Muscle layer of duodenum (tissue), 2 donors: ENCODE data around the gene NCR3LG1.
"Not testable (repeated sequence)": the region's sequence is repeated elsewhere in the genome, so short reads cannot be mapped to it uniquely, and the experiment has no call there.

Experiments used
- H3K27ac ChIP-seq: one replicate; pipeline ENCODE4 v1.7.0; 2013; ENCODE audit warnings: mild to moderate bottlenecking, low read length
- H3K27me3 ChIP-seq: one replicate; pipeline ENCODE4 v1.7.0; 2013; ENCODE audit warnings: low read depth, mild to moderate bottlenecking, control low read depth, low read length
- H3K36me3 ChIP-seq, 2 donors: one replicate each; pipeline ENCODE4 v1.7.0; 2013; ENCODE audit warnings: low read length in 2 of 2, control low read depth in 1 of 2, mild to moderate bottlenecking in 1 of 2; ENCODE audit not compliant: insufficient read depth in 2 of 2, control insufficient read depth in 1 of 2
- H3K4me1 ChIP-seq, 2 donors: one replicate each; pipeline ENCODE4 v1.7.0; 2013; ENCODE audit warnings: low read length in 2 of 2, mild to moderate bottlenecking in 2 of 2, control low read depth in 1 of 2, moderate library complexity in 1 of 2; ENCODE audit not compliant: insufficient read depth in 2 of 2, control insufficient read depth in 1 of 2
- H3K4me3 ChIP-seq, 2 donors: one replicate each; pipeline ENCODE4 v1.7.0; 2013; ENCODE audit warnings: low read length in 2 of 2, low read depth in 1 of 2, mild to moderate bottlenecking in 1 of 2
- H3K9me3 ChIP-seq, 2 donors: one replicate each; pipeline ENCODE4 v1.7.0; 2013; ENCODE audit warnings: low read length in 2 of 2, control low read depth in 1 of 2, mild to moderate bottlenecking in 1 of 2; ENCODE audit not compliant: control insufficient read depth in 1 of 2
- donor health status: healthy.

NCR3LG1 gene

GRCh38 chr11:17416492-17416891, 64.9 kb downstream of the NCR3LG1 start:
- no peaks in the 10 kb centered on the region for H3K27me3 ChIP-seq
- H3K27ac ChIP-seq = no peak overlapping the region
- H3K9me3 ChIP-seq = no peaks in the 10 kb centered on the region
- no peaks in the 10 kb centered on the region for H3K4me1 ChIP-seq
- no peaks in the 10 kb centered on the region for H3K36me3 ChIP-seq
- H3K4me3 ChIP-seq = no peak overlapping the region

- H3K36me3 ChIP-seq = no peaks in the 10 kb centered on the region
- H3K27ac ChIP-seq = no peak overlapping the region
- H3K27me3 ChIP-seq = no peaks in the 10 kb centered on the region
- no peak overlapping the region for H3K4me3 ChIP-seq
- no peaks in the 10 kb centered on the region for H3K9me3 ChIP-seq
- no peaks in the 10 kb centered on the region for H3K4me1 ChIP-seq
These were observed 67.0 kb downstream of the NCR3LG1 start for GRCh38 chr11:17418444-17419081.

- Histone ChIP-seq H3K4me3 (no peak overlapping the region), H3K9me3 (no peaks in the 10 kb centered on the region), H3K27me3 (no peaks in the 10 kb centered on the region), H3K27ac (no peak overlapping the region), H3K4me1 (no peaks in the 10 kb centered on the region), H3K36me3 (no peaks in the 10 kb centered on the region)
These were observed 70.2 kb downstream of the NCR3LG1 start for GRCh38 chr11:17421781-17422180.

- no peaks in the 10 kb centered on the region for H3K9me3 ChIP-seq
- H3K27ac ChIP-seq = no peak overlapping the region
- H3K4me1 ChIP-seq = no peaks in the 10 kb centered on the region
- no peaks in the 10 kb centered on the region for H3K36me3 ChIP-seq
- no peaks in the 10 kb centered on the region for H3K27me3 ChIP-seq
- H3K4me3 ChIP-seq = no peak overlapping the region
These were observed 72.1 kb downstream of the NCR3LG1 start for GRCh38 chr11:17423533-17424310.

- not testable (repeated sequence) for H3K4me3 ChIP-seq, H3K27ac ChIP-seq, H3K36me3 ChIP-seq, H3K27me3 ChIP-seq, H3K4me1 ChIP-seq, H3K9me3 ChIP-seq
These were observed 74.6 kb downstream of the NCR3LG1 start for GRCh38 chr11:17426233-17426632.
